ENCODE data around the gene ZNF787.
"Not testable (repeated sequence)": the region's sequence is repeated elsewhere in the genome, so short reads cannot be mapped to it uniquely, and the experiment has no call there.

ZNF787 gene

DNA sequence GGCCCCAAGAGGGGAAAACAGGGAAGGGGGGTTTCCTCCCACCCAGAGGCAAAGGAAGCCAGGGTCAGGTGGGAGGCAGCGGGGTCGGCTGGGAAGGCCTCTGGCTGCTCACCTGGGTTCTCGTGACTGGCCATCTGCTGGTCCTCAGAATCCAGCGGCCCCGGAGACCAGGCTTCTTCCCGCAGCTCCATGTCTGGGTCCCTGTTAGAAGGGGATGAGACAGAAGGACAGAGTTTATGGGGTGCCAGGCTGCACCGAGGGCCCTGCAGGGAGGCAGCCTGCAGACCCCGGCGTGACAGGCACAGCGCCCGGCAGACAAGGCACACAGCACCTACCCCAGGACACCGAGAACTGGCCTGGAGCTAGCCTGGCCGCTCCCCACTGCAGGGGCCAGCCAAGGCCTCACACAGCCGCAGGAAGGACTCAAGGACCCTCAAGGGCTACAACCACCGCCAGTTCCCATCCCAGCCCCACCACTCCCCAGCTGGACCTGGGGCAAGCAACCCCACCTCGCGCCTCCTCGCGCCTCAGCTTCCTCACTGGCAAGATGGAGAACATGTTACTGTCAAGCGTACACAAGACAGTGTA lies 18.0 kb downstream of the ZNF787 start:
- DNase-seq: no peak

DNA sequence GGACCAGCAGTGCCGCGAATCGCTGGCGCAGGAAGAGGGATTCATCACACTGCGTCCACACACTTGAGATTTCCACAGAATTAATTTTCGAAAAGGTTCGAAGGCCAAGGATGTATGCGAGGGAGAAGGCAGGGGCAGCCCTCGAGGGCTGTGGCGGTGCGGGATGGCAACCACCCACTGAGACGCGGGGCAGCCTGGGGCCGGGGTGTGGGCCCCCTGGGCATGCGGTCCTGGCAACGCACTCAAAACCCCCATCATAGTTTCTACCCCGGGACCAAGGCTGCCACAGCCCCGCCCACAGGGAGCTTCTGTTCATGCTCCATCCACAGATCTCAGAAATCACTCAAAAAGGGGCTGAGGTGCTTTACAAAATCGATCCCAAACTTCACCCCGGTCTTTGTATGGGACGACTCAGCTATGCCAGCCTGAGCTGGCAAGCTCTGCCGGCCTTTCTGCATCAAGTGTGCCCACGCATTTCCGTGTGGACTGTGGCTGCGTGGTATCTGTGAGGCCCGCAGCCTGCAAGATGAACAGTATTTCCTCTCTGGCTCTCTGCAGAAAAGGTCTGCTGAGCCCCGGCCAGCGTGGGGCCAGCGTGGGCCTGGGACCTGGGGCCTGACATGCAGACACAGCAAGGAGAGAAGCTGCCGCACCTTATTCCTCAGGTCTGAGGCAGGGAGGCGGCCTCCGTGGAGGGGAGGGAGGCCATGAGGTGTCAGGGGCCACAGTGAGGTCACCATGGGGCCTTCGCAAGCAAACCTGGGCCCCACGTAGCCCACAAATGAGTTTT lies 19.2 kb downstream of the ZNF787 start:
- no peak for DNase-seq

- no peak for DNase-seq
Measured at GRCh38 chr19:56101095-56101494, 20.0 kb downstream of the ZNF787 start.

DNA sequence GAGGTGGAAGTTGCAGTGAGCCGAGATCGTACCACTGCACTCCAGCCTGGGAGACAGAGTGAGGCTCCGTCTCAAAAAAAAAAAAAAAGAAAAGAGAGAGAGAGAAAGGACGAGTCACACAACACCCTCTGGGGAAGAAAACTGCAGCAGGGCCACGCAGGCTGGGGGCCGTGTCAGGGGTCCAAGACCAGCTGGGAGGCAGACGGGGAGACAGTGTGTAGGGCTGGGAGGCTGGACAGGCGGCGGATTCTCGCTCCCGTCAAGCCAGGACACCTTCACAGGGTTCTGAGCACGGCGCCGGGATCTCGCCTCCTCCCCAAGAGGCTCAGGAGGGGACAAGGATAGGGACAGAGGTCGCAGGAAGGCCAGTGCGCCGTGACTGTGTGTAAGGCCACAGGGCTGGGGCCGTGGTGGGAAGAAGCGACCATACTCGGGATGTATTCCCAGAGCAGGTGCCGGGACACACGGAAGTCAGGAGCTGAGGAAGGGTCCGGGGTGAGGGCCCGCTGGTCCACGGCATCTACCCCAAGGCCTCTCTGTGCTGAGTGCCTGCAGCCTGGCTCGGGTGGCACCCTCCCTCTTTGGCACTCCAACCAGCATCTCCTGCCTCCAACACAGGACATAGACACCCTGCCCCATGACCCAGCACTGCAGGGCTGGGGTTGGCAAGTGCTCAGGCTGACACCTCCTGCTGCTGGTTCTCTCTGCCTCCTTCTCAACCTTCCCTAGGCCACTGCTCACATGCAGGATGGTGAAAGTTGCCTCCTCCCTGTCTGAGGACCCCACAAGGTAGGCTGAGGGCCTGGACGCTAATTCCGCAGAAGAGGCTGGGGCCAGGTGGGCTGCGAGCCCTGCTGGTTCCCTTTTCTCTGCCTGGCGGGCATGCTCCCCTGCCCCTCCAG lies 21.2 kb downstream of the ZNF787 start:
- DNase-seq: no peak

DNA sequence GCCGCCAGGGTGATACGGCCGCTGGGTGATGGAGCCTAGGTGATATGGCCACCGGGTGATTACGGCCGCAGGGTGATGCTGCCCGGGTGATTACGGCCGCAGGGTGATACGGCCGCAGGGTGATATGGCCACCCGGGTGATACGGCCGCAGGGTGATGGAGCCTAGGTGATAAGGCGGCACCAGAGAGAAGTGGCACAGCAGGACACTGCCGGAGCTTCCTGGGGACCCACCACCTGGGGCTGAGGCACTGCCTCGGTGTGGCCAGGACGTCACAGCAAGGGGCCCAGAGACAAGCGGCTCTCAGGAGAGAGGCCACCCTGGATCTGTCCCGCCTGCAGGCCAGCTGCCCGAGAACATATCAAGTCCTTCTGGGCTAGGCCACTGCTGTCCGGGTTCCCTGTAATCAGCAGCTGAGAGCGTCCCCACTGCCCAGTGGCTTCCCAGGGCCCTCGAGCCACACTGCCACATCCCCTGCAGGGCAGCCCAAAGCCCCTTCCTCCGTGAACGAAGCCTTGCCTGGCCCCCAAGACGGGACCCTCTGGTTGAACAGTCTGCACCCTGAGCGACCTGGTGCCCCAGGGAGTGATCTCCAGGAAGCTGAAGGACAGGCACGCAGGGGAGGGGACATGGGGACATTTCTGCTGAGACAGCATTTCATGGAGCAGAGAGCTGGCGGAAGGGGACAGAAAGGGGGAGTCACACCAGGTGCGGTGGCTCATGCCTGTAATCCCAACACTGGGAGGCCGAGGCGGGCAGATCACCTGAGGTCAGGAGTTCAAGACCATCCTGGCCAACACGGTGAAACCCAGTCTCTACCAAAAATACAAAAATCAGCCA lies 22.1 kb downstream of the ZNF787 start:
- DNase-seq: no peak

- DNase-seq: not testable (repeated sequence)
Measured at GRCh38 chr19:56098237-56098636, 22.9 kb downstream of the ZNF787 start.

DNA sequence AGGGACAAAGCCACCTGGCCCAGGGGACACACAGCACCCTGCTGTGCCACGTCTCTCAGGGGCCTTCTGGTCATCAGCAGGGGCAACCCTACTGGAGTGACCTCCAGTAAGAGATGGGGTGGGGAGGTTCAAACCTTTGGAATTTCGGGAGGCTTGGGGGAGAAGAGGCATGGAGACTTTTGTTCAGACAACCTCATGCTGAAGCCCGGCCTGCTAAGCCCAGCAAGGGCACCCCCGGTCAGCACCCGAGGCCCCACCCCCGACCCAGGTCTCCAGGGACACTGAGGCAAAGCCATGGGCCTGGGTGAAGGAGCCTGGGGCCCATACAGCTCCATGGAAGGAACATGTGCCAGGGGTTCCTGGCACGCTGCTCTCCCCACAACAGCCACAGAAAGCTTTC lies 23.3 kb downstream of the ZNF787 start:
- DNase-seq: no peak

DNA sequence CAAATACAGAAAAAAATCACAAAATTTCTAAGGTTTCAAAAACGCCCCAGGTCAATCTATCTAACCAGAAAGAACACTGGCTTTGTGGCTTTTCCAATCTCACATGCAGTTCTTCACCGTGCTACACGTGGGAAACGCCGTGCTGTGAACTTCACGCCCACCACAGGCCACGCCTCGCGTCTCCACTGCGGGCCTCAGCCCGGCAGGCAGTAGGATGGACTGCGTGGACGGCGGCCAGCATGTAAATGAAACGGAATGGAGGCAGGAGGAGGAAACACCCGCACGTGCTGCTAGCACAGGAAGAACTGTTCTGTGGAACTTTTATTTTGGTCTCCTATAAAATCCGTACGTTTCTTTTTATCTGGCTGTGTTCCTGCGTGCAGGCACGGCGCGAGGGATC lies 23.8 kb downstream of the ZNF787 start:
- DNase-seq: no peak

GRCh38 chr19:56096665-56097064 lies 24.4 kb downstream of the ZNF787 start:
- no peak for DNase-seq

DNA sequence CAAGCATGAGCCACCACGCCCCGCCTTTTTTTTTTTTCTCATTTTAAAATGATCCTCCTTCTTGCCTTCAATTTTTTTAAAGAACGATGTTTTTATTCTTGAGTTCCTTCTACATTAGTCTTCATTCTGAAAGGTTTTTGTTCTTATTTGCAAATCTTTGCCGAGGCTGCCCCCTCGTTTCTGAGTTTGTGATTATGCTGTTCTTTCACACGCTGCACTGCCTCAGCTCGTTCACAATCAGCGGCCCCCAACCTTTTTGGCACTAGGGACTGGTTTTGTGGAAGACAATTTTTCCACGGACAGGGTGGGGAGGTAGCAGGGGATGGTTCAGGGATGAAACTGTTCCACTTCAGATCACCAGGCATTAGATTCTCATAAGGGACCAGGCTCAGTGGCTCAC lies 26.6 kb downstream of the ZNF787 start:
- DNase-seq: no peak

DNA sequence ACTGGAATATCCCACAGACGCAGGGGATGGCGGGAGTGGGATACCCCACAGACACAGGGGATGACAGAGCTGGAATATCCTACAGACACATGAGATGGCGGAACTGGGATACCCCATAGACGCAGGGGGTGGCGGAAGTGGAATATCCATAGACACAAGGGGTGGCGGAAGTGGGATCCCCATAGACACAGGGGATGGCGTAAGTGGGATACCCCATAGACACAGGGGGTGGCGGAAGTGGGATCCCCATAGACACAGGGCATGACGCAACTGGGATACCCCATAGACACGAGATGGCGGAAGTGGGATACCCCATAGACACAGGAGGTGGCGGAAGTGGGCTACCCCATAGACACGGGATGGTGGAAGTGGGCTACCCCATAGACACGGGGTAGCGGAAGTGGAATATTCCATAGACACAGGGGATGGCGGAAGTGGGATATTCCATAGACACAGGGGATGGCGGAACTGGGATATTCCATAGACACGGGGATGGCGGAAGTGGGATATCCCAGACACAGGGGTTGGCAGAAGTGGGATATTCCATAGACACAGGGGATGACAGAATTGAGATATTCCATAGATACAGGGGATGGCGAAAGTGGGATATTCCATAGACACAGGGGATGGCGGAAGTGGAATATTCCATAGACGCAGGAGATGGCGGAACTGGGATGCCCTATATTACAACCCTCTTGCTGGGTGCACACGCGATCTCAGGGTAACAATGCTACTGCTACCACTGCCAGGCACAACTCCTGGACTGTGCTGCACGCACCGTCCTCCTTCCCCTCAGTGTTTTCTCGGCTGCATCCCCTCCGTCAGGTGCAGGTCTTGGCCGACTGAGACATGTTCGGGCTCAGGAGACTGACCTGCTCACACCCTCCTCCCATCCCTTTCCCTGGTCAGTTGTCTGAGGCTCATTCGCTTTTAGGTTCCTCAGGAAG lies 28.1 kb downstream of the ZNF787 start:
- no peak for DNase-seq

GRCh38 chr19:56091751-56092546 lies 29.1 kb downstream of the ZNF787 start:
- DNase-seq: no peak

DNA sequence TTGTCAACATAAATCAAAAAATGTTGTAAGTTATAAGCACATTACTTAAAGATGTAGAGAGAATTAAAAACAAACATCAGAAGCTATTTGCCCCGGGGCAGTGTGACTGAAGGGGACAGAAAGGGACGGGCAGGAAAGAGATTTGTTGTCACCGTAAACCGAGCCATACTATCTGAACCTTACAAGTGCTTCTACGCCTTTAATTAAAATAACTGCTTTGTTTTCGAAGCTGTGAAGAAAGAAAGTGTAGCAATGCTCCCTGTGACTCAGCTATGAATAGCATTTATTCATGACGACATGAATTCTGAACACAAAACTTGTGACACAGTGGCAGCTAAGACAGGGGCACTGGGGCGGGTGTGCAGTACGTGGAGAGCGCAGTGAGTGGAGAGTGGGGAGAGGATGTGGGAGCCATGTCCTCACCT lies 30.0 kb downstream of the ZNF787 start:
- no peak for DNase-seq

DNA sequence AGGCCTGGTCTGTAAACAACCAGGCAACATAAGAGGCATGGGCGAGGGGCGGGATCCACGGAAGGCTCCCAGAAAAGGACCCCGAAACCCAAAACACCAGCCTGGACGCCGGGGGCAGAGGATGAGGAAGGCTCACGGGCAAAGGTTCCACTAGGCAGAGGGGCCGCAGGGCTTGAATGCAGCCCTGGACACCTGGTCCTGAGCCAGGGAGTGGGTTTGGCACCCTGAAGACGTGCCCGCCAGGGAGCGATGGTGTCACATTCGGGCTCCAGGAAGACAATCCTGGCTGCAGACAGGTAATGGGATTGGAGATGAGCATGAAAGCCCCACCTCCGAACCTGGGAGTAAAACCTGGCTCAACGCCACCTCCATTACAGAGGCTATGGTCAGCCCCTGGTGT lies 31.8 kb downstream of the ZNF787 start:
- no peak for DNase-seq

DNA sequence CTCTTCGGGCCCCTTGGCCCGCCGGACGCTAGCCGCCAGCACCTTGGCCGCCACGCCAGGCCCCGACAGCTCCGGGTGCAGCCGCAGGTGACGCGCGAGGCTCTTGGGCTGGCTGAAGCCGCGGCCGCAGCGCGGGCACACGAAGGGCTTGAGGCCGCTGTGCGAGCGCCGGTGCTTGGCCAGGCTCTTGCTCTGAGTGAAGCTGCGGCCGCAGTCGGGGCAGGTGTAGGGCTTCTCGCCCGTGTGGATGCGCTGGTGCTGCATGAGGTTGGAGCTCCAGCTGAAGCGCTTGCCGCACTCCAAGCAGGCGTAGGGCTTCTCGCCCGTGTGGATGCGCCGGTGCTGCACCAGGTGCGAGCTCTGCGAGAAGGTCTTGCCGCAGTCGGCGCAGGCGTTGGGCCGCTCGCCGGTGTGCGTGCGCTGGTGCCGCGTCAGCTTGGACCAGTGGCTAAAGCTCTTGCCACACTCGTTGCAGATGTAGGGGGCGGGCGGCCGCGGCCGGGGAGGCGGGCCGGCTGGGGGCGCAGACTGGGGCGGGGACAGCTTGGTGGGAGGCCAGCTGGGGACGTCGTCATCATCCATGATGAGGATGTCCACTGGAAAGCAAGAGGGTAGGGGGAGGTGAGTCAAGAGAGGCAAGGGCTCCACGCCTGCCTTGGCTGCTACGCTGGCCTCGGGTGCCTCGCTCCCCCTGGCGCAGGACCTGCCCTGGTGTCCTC lies 32.4 kb downstream of the ZNF787 start:
- no peak for DNase-seq

DNA sequence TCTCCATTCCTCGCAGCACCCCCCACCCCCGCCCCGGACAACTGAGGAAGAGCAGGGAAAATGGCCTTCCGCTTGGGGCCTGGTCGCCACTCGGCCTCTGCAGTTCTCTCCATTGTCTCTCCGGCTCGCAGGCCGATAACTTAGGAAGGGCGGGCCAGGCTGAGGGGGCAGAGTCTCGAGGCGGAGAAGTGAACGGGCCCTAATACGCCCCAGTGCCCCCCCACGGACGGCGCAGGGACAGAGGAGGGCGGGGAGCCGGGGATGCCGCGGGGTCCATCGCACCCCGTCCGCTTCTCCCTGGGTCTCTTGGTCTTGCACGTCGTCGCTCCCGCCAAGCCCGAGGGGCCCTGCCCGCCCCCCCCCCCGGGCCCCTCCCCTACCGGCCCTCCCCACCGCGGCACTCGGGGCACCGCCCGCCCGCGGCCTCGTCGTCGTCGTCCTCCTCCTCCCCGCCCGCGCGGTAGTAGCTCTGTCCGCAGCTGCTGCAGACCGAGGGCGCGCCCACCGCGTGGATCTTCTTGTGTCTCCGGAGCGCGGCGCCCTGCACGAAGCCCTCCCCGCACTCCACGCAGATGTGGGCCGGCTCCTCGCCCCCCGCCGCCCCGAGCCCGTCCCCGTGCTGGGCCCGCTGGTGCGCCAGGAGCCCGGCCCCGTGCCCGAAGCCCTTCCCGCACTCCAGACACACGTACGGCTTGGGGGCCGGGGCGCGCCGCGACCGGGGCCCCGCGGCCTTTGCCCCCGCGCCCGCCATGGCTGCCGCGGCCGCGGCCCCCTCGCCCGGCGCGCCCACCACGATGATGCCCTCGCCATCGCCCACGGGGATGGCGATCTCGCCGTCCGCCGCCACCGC lies 33.2 kb downstream of the ZNF787 start:
- DNase-seq: no peak

- no peak for DNase-seq
Measured at GRCh38 chr19:56086671-56087430, 34.2 kb downstream of the ZNF787 start.

DNA sequence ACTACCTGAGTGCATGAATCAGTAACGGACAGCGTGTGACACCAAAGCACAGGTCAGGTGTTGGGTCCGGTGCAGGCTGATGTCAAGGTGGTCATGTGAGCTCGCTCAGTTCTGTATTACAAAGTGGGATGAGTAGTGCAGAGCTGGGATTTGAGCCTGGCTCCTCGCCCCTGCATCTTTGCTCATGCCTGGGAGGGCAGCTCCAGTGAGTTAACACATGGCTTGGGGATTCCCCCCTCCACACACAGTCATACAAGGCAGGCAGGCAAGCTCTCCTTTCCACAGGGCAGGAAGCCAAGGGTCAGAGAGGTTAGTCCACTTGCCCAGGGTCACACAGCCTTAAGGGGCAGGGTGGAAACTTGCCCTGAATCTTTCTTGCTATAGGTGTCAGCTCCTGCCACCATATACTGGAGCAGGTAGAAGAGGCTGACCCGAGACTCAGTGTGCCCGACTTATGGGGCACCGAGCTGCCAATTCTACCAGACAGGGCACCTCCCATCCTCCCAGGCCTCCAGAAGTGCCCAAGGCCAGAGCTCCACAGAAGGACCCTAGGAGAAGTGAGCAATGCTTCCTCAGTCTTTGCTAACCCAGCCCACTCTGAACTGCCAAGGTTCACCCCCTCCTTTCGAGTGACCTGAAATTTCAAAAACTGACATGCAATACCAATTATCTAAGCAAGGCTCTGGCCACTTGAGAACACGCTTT lies 35.4 kb downstream of the ZNF787 start:
- no peak for DNase-seq
